HG02870 (cell line): ENCODE measurements around the gene MAP1LC3B.

Source experiments
- ATAC-seq: cut with Tn5 transposase; IDR thresholded peaks from one replicate; pipeline ENCODE4 v1.9.1; 2021; ENCODE audit warnings: mild to moderate bottlenecking, moderate library complexity; ENCODE audit not compliant: unreplicated experiment

The MAP1LC3B gene

GRCh38 chr16:87451563-87452210 is 59.6 kb downstream of the MAP1LC3B start:
- ATAC-seq, result no peak

GRCh38 chr16:87453326-87453725 is 61.2 kb downstream of the MAP1LC3B start:
- ATAC-seq, result no peak
